Tibial nerve (tissue), 3 donors: ENCODE data around the gene GAN.

ENCODE experiments used
- CTCF ChIP-seq, 5 experiments: fragments of 200-600 bp in 3 of 5; fragments of 450-650 bp in 2 of 5; sonication (generic) in 3 of 5; IDR thresholded peaks; one replicate each; pipeline ENCODE4 v1.5.1; 2016 to 2019; ENCODE audit warnings: antibody characterized with exemption in 5 of 5, mild to moderate bottlenecking in 3 of 5, moderate library complexity in 2 of 5
- POLR2A ChIP-seq, 2 donors: fragments of 450-650 bp; IDR thresholded peaks; one replicate each; pipeline ENCODE4 v1.6.1; 2017; ENCODE audit warnings: antibody characterized with exemption in 2 of 2, mild to moderate bottlenecking in 2 of 2, moderate library complexity in 2 of 2

GRCh38 chr16:81409016-81409556 lies 94.3 kb downstream of the GAN start:
- TF ChIP-seq CTCF (IDR thresholded peaks at IDR 0.05) (no peak), POLR2A (IDR thresholded peaks at IDR 0.05) (no peak)
